Sigmoid colon (tissue), 7 donors: Measurements from ENCODE around the gene UNCX. TPM values are rescaled to one million over a fixed set of nuclear protein-coding genes. Genes with fewer than 3 reads are reported as not detected.
"Not testable (repeated sequence)": the region's sequence is repeated elsewhere in the genome, so short reads cannot be mapped to it uniquely, and the experiment has no call there.

Source experiments
- DNase-seq: peaks from one replicate; pipeline ENCODE4 v3.0.0-alpha.2; 2019
- H3K27ac ChIP-seq, 4 donors: fragments of 200-600 bp; sonication (generic); one replicate each; pipeline ENCODE4 v1.5.1; 2016 to 2019; ENCODE audit warnings: mild to moderate bottlenecking in 1 of 4
- H3K27me3 ChIP-seq, 3 donors: fragments of 200-600 bp; sonication (generic); one replicate each; pipeline ENCODE4 v1.5.1; 2019; ENCODE audit warnings: mild to moderate bottlenecking in 1 of 3
- H3K36me3 ChIP-seq, 4 donors: fragments of 200-600 bp; sonication (generic); one replicate each; pipeline ENCODE4 v1.5.1; 2016 to 2019
- H3K4me1 ChIP-seq, 4 donors: fragments of 200-600 bp; sonication (generic); one replicate each; pipeline ENCODE4 v1.5.1; 2017 to 2019
- H3K4me3 ChIP-seq, 4 donors: fragments of 200-600 bp; sonication (generic); one replicate each; pipeline ENCODE4 v1.5.1; 2017 to 2019; ENCODE audit warnings: mild to moderate bottlenecking in 2 of 4, moderate library complexity in 1 of 4
- H3K9me3 ChIP-seq, 4 donors: fragments of 200-600 bp in 3 of 4; sonication (generic) in 3 of 4; one replicate each; pipeline versions ENCODE4 v1.5.1 to v1.6.1; 2013 to 2019
- EP300 ChIP-seq, 4 donors: sonication (generic); formaldehyde crosslinking; IDR thresholded peaks; one replicate each; pipeline ENCODE4 v1.6.1; 2017; ENCODE audit warnings: antibody characterized with exemption in 4 of 4
- POLR2A ChIP-seq, 2 donors: fragments of 450-650 bp; IDR thresholded peaks; one replicate each; pipeline ENCODE4 v1.6.1; 2016; ENCODE audit warnings: antibody characterized with exemption in 2 of 2, mild to moderate bottlenecking in 2 of 2, moderate library complexity in 2 of 2
- POLR2AphosphoS5 ChIP-seq, 4 donors: sonication (generic); formaldehyde crosslinking; IDR thresholded peaks; one replicate each; pipeline ENCODE4 v1.6.1; 2017; ENCODE audit warnings: antibody characterized with exemption in 4 of 4
- WGBS, 2 donors: extraction: QIAGEN DNeasy Blood & Tissue Kit; methylation state at CpG; one replicate each; pipeline ENCODE4 v1.1.7; 2013; 5-methylcytosine and 5-hydroxymethylcytosine counted together
- intact Hi-C: fragments of 100-400 bp; cut with DNase I; formaldehyde crosslinking; loops from one replicate; pipeline ENCODE4 v1.15.1; 2023
- polyA plus RNA-seq, 3 donors: library from polyadenylated mRNA; stranded (reverse); fragments of 200-250 nt; gene quantifications; one replicate each; pipeline ENCODE4 v1.2.3, GENCODE V29; 2013
- total RNA-seq, 4 donors: library from RNA; depleted of rRNA; stranded (reverse); fragments of >200 nt; gene quantifications; one replicate each; pipeline ENCODE4 v1.1.0, GENCODE V29; 2016
- TF ChIP-seq, protein P1 (sequence below), 4 experiments: fragments of 450-650 bp in 3 of 4; fragments of 200-600 bp in 1 of 4; IDR thresholded peaks; one replicate each; pipeline ENCODE4 v1.5.1; 2016 to 2019; ENCODE audit warnings: antibody characterized with exemption in 4 of 4, mild to moderate bottlenecking in 3 of 4, moderate library complexity in 2 of 4
- donor health status: healthy with polysubstance abuse.
- donor health status: Bipolar disorder and iron deficiency.
- donor health status: healthy.

Gene UNCX
- total and polyA plus RNA-seq, 7 donors = not detected

- peaks cover 6 to 57% (median 26%) of the 10 kb centered on the region in 3 donors for H3K27me3 ChIP-seq
- intact Hi-C loops = loop anchor here (10.0 kb wide), 1 partner anchor 243 kb away; no protein-coding TSS in a partner anchor
- no peaks in the 10 kb centered on the region for H3K9me3 ChIP-seq
These were observed 40.4 kb upstream of the UNCX start for GRCh38 chr7:1192171-1192676.

GRCh38 chr7:1193593-1194424 lies 38.9 kb upstream of the UNCX start:
- no peak overlapping the region for H3K27ac ChIP-seq
- WGBS, 2 donors = 29 to 43% methylated on average over 36 of the region's 36 CpGs
- no peaks in the 10 kb centered on the region for H3K36me3 ChIP-seq
- H3K27me3 ChIP-seq = peaks cover 6 to 49% (median 26%) of the 10 kb centered on the region in 3 donors
- no peak for TF ChIP-seq POLR2A (IDR thresholded peaks at IDR 0.05)
- TF ChIP-seq, protein P1, sequence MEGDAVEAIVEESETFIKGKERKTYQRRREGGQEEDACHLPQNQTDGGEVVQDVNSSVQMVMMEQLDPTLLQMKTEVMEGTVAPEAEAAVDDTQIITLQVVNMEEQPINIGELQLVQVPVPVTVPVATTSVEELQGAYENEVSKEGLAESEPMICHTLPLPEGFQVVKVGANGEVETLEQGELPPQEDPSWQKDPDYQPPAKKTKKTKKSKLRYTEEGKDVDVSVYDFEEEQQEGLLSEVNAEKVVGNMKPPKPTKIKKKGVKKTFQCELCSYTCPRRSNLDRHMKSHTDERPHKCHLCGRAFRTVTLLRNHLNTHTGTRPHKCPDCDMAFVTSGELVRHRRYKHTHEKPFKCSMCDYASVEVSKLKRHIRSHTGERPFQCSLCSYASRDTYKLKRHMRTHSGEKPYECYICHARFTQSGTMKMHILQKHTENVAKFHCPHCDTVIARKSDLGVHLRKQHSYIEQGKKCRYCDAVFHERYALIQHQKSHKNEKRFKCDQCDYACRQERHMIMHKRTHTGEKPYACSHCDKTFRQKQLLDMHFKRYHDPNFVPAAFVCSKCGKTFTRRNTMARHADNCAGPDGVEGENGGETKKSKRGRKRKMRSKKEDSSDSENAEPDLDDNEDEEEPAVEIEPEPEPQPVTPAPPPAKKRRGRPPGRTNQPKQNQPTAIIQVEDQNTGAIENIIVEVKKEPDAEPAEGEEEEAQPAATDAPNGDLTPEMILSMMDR (IDR thresholded peaks at IDR 0.05) = peak in 3 of 4 experiments; percentile 10 to 31 (median 11)
- H3K9me3 ChIP-seq = no peaks in the 10 kb centered on the region
- DNase-seq = no peak
- peaks cover 0 to 11% (median 10%) of the 10 kb centered on the region in 4 donors for H3K4me1 ChIP-seq
- H3K4me3 ChIP-seq = no peak overlapping the region
- intact Hi-C loops = loop anchor here (10.0 kb wide), 1 partner anchor 241 kb away; no protein-coding TSS in a partner anchor

More at GRCh38 chr7:1192171-1192676, 40.4 kb upstream of the UNCX start:
- H3K4me1 ChIP-seq = no peaks in the 10 kb centered on the region
- TF ChIP-seq POLR2AphosphoS5 (IDR thresholded peaks at IDR 0.05) (no peak), EP300 (IDR thresholded peaks at IDR 0.05) (no peak), POLR2A (IDR thresholded peaks at IDR 0.05) (no peak)
- TF ChIP-seq, protein P1 (IDR thresholded peaks at IDR 0.05) = no peak
- 34 to 45% methylated on average over 15 of the region's 15 CpGs for WGBS, 2 donors
- DNase-seq = no peak
- no peak overlapping the region for H3K27ac ChIP-seq
- H3K4me3 ChIP-seq = no peak overlapping the region
- H3K36me3 ChIP-seq = no peaks in the 10 kb centered on the region

GRCh38 chr7:1196441-1196840 lies 36.2 kb upstream of the UNCX start:
- not testable (repeated sequence) for H3K9me3 ChIP-seq, H3K4me3 ChIP-seq, H3K36me3 ChIP-seq, H3K27ac ChIP-seq, DNase-seq
- 6 to 14% methylated on average over 2 of the region's 4 CpGs for WGBS, 2 donors
- intact Hi-C loops = loop anchor here (10.0 kb wide), 1 partner anchor 238 kb away; no protein-coding TSS in a partner anchor
- peaks cover 6 to 64% (median 26%) of the 10 kb centered on the region in 3 donors for H3K27me3 ChIP-seq
- peaks cover 0 to 16% (median 15%) of the 10 kb centered on the region in 4 donors for H3K4me1 ChIP-seq

DNA sequence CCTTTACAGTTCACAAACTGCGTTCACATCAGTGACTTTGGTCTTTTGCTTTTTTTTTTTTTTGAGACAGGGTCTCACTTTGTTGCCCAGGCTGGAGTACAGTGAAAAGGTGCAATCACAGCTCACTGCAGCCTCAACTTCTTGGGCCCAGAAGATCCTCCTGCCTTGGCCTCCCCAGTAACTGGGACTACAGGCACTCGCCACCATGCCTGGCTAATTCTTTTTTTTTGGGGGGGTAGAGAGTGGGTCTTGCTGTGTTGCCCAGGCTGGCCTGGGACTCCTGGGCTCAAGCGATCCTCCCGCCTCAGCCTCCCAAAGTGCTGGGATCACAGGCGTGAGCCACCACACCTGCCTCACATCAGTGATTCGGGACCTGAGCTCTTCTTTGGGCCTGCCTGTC lies 35.7 kb upstream of the UNCX start:
- Histone ChIP-seq H3K36me3 (no peaks in the 10 kb centered on the region), H3K4me3 (no peak overlapping the region), H3K27me3 (peaks cover 6 to 64% (median 26%) of the 10 kb centered on the region in 3 donors), H3K4me1 (peaks cover 0 to 16% (median 15%) of the 10 kb centered on the region in 4 donors), H3K27ac (no peak overlapping the region), H3K9me3 (no peaks in the 10 kb centered on the region)
- intact Hi-C loops = loop anchor here (10.0 kb wide), 1 partner anchor 238 kb away; no protein-coding TSS in a partner anchor
- TF ChIP-seq, protein P1 (IDR thresholded peaks at IDR 0.05) = no peak
- TF ChIP-seq EP300 (IDR thresholded peaks at IDR 0.05) (no peak), POLR2A (IDR thresholded peaks at IDR 0.05) (no peak), POLR2AphosphoS5 (IDR thresholded peaks at IDR 0.05) (no peak)
- WGBS, 2 donors = 87 to 89% methylated on average over 6 of the region's 6 CpGs
- DNase-seq = no peak

DNA sequence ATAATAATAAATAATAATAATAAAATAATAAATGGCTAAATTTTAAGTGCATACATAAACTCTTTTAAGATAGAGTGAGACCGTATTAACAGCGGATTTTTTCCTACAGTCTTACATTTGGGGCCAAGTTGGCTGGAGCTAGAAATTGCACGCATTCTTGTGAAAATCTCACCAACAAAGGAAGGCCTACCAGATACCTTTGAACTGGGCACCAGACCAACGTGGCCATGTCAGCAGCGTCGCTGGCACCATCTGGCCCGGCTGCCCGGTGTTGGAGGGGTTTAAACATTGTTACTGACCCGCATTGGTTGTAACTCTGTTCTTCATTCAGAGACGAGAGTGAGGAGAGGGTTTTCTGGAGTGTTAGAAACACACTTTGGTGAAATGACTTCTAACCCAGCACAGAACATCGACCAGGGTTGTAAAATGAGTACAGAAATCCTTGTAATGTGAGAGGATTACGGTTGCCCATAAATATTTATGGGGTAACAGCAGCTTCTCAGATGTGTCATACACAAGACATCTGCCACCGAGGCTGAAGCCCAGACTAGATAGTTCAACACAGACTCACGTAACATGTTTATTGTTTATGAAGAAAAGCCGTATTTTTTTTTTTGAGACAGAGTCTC lies 34.6 kb upstream of the UNCX start:
- 20 to 49% methylated on average over 15 of the region's 15 CpGs for WGBS, 2 donors
- peaks cover 6 to 59% (median 19%) of the 10 kb centered on the region in 3 donors for H3K27me3 ChIP-seq
- no peaks in the 10 kb centered on the region for H3K36me3 ChIP-seq
- peaks cover 0 to 16% (median 15%) of the 10 kb centered on the region in 4 donors for H3K4me1 ChIP-seq
- no peak overlapping the region for H3K4me3 ChIP-seq
- H3K27ac ChIP-seq = peak overlapping the region in 2 of 4 donors; percentile 23 to 61
- DNase-seq = no peak
- no peaks in the 10 kb centered on the region for H3K9me3 ChIP-seq
- intact Hi-C loops = loop anchor here (10.0 kb wide), 1 partner anchor 237 kb away; no protein-coding TSS in a partner anchor
- TF ChIP-seq, protein P1 (IDR thresholded peaks at IDR 0.05) = no peak
- TF ChIP-seq POLR2A (IDR thresholded peaks at IDR 0.05) (no peak), POLR2AphosphoS5 (IDR thresholded peaks at IDR 0.05) (no peak), EP300 (IDR thresholded peaks at IDR 0.05) (no peak)
